ENCODE results near the gene PTPRD.

GRCh38 chr9:8651070-8651845 is 1961.5 kb downstream of the PTPRD start:
- TF ChIP-seq, protein P1, sequence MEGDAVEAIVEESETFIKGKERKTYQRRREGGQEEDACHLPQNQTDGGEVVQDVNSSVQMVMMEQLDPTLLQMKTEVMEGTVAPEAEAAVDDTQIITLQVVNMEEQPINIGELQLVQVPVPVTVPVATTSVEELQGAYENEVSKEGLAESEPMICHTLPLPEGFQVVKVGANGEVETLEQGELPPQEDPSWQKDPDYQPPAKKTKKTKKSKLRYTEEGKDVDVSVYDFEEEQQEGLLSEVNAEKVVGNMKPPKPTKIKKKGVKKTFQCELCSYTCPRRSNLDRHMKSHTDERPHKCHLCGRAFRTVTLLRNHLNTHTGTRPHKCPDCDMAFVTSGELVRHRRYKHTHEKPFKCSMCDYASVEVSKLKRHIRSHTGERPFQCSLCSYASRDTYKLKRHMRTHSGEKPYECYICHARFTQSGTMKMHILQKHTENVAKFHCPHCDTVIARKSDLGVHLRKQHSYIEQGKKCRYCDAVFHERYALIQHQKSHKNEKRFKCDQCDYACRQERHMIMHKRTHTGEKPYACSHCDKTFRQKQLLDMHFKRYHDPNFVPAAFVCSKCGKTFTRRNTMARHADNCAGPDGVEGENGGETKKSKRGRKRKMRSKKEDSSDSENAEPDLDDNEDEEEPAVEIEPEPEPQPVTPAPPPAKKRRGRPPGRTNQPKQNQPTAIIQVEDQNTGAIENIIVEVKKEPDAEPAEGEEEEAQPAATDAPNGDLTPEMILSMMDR (IDR thresholded peaks at IDR 0.05): no peak
- no peak for TF ChIP-seq POLR2AphosphoS5 (IDR thresholded peaks at IDR 0.05)
